Naive thymus-derived CD4-positive, alpha-beta T cell (primary cell): Measurements from ENCODE around the gene TBC1D10B. TPM values are rescaled to one million over a fixed set of nuclear protein-coding genes. Genes with fewer than 3 reads are reported as not detected.

Experiments used
- ATAC-seq: fragments of 150-1000 bp; cut with Tn5 transposase; 2 replicates; pipeline ENCODE4 v1.10.0; 2021; ENCODE audit warnings: mild to moderate bottlenecking, moderate library complexity
- CTCF ChIA-PET: fragments of 350-600 bp; sonication (Branson Sonifier 250); formaldehyde crosslinking; loops from one replicate; lab custom pipeline; 2021; ENCODE audit warnings: antibody characterized with exemption; lab: Charles Lee
- POLR2A ChIA-PET: fragments of 350-600 bp; sonication (Branson Sonifier 250); formaldehyde crosslinking; loops from one replicate; lab custom pipeline; 2021; ENCODE audit warnings: antibody characterized with exemption, inconsistent platforms; lab: Charles Lee
- DNase-seq, 9 donors: peaks; one replicate each; pipeline versions ENCODE4 v3.0.0 to v3.0.0-alpha.2; 2020 to 2022; ENCODE audit warnings: mixed read lengths in 1 of 9
- H3K27ac ChIP-seq: one replicate; pipeline ENCODE4 v1.7.0; 2013; ENCODE audit warnings: mild to moderate bottlenecking, low read depth, low read length, moderate library complexity
- H3K27me3 ChIP-seq, 2 donors: one replicate each; pipeline ENCODE4 v1.7.0; 2013; ENCODE audit warnings: low read length in 2 of 2, mild to moderate bottlenecking in 2 of 2, moderate library complexity in 2 of 2; ENCODE audit not compliant: control insufficient read depth in 2 of 2, insufficient read depth in 2 of 2
- H3K36me3 ChIP-seq, 3 experiments: 1 replicate in 2 of 3; 2 replicates in 1 of 3; pipeline ENCODE4 v1.7.0; 2013; ENCODE audit warnings: low read length in 3 of 3, mild to moderate bottlenecking in 3 of 3, moderate library complexity in 1 of 3; ENCODE audit not compliant: insufficient read depth in 3 of 3, control insufficient read depth in 2 of 3
- H3K4me1 ChIP-seq, 2 donors: one replicate each; pipeline ENCODE4 v1.7.0; 2013; ENCODE audit warnings: low read length in 2 of 2, mild to moderate bottlenecking in 2 of 2, moderate library complexity in 1 of 2; ENCODE audit not compliant: control insufficient read depth in 2 of 2, insufficient read depth in 2 of 2
- H3K4me3 ChIP-seq: 2 replicates; pipeline ENCODE4 v1.7.0; 2013; ENCODE audit warnings: mild to moderate bottlenecking, low read length
- H3K9me3 ChIP-seq, 3 experiments: 1 replicate in 2 of 3; 2 replicates in 1 of 3; pipeline ENCODE4 v1.7.0; 2013; ENCODE audit warnings: low read length in 3 of 3; ENCODE audit not compliant: control insufficient read depth in 2 of 3
- H3K27ac Mint-ChIP-seq, 9 donors: one replicate each; pipeline ENCODE4 v1.8.0; 2020 to 2022; ENCODE audit warnings: mixed read lengths in 9 of 9, mild to moderate bottlenecking in 8 of 9, moderate library complexity in 5 of 9, inconsistent platforms in 2 of 9
- H3K27me3 Mint-ChIP-seq, 5 donors: one replicate each; pipeline ENCODE4 v1.8.0; 2021 to 2022; ENCODE audit warnings: mixed read lengths in 5 of 5, mild to moderate bottlenecking in 1 of 5
- H3K36me3 Mint-ChIP-seq, 5 donors: one replicate each; pipeline ENCODE4 v1.8.0; 2020 to 2022; ENCODE audit warnings: mixed read lengths in 5 of 5, mild to moderate bottlenecking in 3 of 5, inconsistent platforms in 1 of 5
- H3K4me1 Mint-ChIP-seq, 7 donors: one replicate each; pipeline ENCODE4 v1.8.0; 2020 to 2022; ENCODE audit warnings: mixed read lengths in 7 of 7, mild to moderate bottlenecking in 3 of 7, inconsistent platforms in 1 of 7
- H3K4me3 Mint-ChIP-seq, 10 donors: one replicate each; pipeline ENCODE4 v1.8.0; 2020 to 2022; ENCODE audit warnings: mild to moderate bottlenecking in 10 of 10, mixed read lengths in 10 of 10, moderate library complexity in 6 of 10, inconsistent platforms in 2 of 10
- H3K9me3 Mint-ChIP-seq, 11 donors: one replicate each; pipeline ENCODE4 v1.8.0; 2020 to 2022; ENCODE audit warnings: mixed read lengths in 11 of 11, mild to moderate bottlenecking in 4 of 11, inconsistent platforms in 1 of 11, moderate library complexity in 1 of 11
- intact Hi-C, 2 donors: fragments of 100-400 bp; cut with micrococcal nuclease; formaldehyde crosslinking; loops; one replicate each; pipeline ENCODE4 v1.15.1; 2023
- polyA plus RNA-seq, 2 donors: library from polyadenylated mRNA; unstranded; fragments of 300-500 nt; fragmentation: Illumina TruSeq; gene quantifications; one replicate each; pipeline ENCODE4 v1.2.3, GENCODE V29; 2021
- total RNA-seq, 6 experiments: library from RNA in 5 of 6; stranded (reverse) in 5 of 6; gene quantifications; 1 replicate in 5 of 6; 2 replicates in 1 of 6; pipeline ENCODE4 v1.2.3 and lab custom pipeline; 2021 to 2026

The TBC1D10B gene
- total and polyA plus RNA-seq, 7 experiments from 2014 or later, result 7.6 to 70.0 (median 43.8) TPM

GRCh38 chr16:30376461-30376902 is 6.2 kb upstream of the TBC1D10B start:
- CTCF ChIA-PET, result interaction anchor here (2.0 kb wide), 1 partner anchor 33 kb away, joined by 5 read pairs; no protein-coding TSS in a partner anchor
- H3K4me1 ChIP-seq, result peaks cover 38 to 52% of the 10 kb centered on the region in 2 donors

GRCh38 chr16:30375864-30376263 is 5.6 kb upstream of the TBC1D10B start:
- Mint-ChIP-seq H3K4me1 (peaks cover 35 to 54% (median 44%) of the 10 kb centered on the region in 7 donors), H3K27ac (peak overlapping the region; percentile 12 to 100 (median 87)), H3K36me3 (peaks cover 4 to 18% (median 5%) of the 10 kb centered on the region in 5 donors), H3K27me3 (no peaks in the 10 kb centered on the region), H3K9me3 (no peaks in the 10 kb centered on the region), H3K4me3 (peak overlapping the region in 3 of 10 donors; percentile 14 to 61 (median 25))
- intact Hi-C loops, result loop anchor here in 1 of 2 donors (5.0 to 10.0 kb wide), 3 partner anchors 181 to 549 kb away; partner anchors contain the start of genes FBXL19, TBX6, YPEL3 and ZNF764
- H3K4me3 ChIP-seq, result no peak overlapping the region
- H3K9me3 ChIP-seq, result no peaks in the 10 kb centered on the region
- peaks cover 36 to 50% of the 10 kb centered on the region in 2 donors for H3K4me1 ChIP-seq
- POLR2A ChIA-PET, result interaction anchor here (1.0 to 9.9 kb wide), 7 partner anchors 8 to 311 kb away, joined by 3 to 156 read pairs (median 7); partner anchors contain the start of genes ALDOA, CORO1A, TBC1D10B and TBX6
- H3K27me3 ChIP-seq, result no peaks in the 10 kb centered on the region
- H3K36me3 ChIP-seq, result peaks cover 0 to 13% (median 3%) of the 10 kb centered on the region in 3 experiments
- CTCF ChIA-PET, result interaction anchor here (0.5 to 2.0 kb wide), 2 partner anchors 10 to 34 kb away, joined by 3 to 5 read pairs; no protein-coding TSS in a partner anchor
- peak overlapping the region; percentile 100 for H3K27ac ChIP-seq
- ATAC-seq (no peak), DNase-seq (no peak)

More at GRCh38 chr16:30376461-30376902, 6.2 kb upstream of the TBC1D10B start:
- Mint-ChIP-seq H3K27ac (peak overlapping the region; percentile 76 to 100 (median 100)), H3K27me3 (no peaks in the 10 kb centered on the region), H3K4me1 (peaks cover 32 to 54% (median 42%) of the 10 kb centered on the region in 7 donors), H3K9me3 (no peaks in the 10 kb centered on the region), H3K4me3 (peak overlapping the region in 3 of 10 donors; percentile 13 to 27 (median 16)), H3K36me3 (peaks cover 4 to 22% (median 5%) of the 10 kb centered on the region in 5 donors)
- POLR2A ChIA-PET, result interaction anchor here (1.0 to 10.9 kb wide), 8 partner anchors 8 to 311 kb away, joined by 3 to 254 read pairs (median 19); partner anchors contain the start of genes ALDOA, CORO1A, TBC1D10B and TBX6
- Histone ChIP-seq H3K4me3 (no peak overlapping the region), H3K27ac (peak overlapping the region; percentile 100), H3K36me3 (peaks cover 0 to 13% (median 3%) of the 10 kb centered on the region in 3 experiments), H3K9me3 (no peaks in the 10 kb centered on the region), H3K27me3 (no peaks in the 10 kb centered on the region)
- ATAC-seq, result no peak
- no peak for DNase-seq
- intact Hi-C loops, result loop anchor here in 1 of 2 donors (5.0 to 10.0 kb wide), 3 partner anchors 181 to 548 kb away; partner anchors contain the start of genes FBXL19, TBX6, YPEL3 and ZNF764

DNA sequence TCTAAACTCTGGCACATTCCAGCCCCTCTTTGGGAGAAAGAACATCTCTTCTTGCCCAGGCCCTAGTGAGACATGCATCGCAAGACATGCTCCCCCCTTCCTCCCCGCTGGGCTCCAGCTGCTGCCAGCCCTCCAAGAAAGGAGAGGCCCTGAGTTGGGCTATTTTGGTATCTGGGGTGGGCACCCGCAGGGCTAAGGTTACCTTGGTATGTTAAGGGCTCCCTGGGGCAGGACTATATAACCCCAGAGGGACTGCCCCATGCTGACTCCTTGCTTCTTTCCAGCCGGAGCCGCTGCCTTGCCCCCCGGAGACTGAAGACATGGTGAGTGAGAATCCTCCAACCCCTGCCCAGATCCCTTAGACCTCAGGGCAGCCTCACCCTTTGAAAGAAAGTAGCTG is 4.2 kb upstream of the TBC1D10B start, which contains the start of gene MYL11:
MYL11 (plus strand) TSS at position 265 of the 400 bp plus-strand sequence; CDS start at position 321, 56 bp downstream.
- Histone ChIP-seq H3K4me3 (no peak within 1 kb of the TSS), H3K4me1 (peaks cover 22 to 37% of the 10 kb centered on the region in 2 donors), H3K27me3 (no peaks in the 10 kb centered on the region), H3K27ac (peak within 1 kb of the TSS; percentile 100), H3K36me3 (peaks cover 0 to 13% (median 0%) of the 10 kb centered on the region in 3 experiments), H3K9me3 (no peaks in the 10 kb centered on the region)
- Mint-ChIP-seq H3K4me3 (peak within 1 kb of the TSS in 6 of 10 donors; percentile 10 to 61 (median 34)), H3K36me3 (peaks cover 0 to 9% (median 0%) of the 10 kb centered on the region in 5 donors), H3K27me3 (peaks cover 0 to 3% (median 0%) of the 10 kb centered on the region in 5 donors), H3K27ac (peak within 1 kb of the TSS; percentile 12 to 100 (median 84)), H3K4me1 (peaks cover 22 to 43% (median 34%) of the 10 kb centered on the region in 7 donors), H3K9me3 (peaks cover 0 to 2% (median 0%) of the 10 kb centered on the region in 11 donors)
- no peak for ATAC-seq
- DNase-seq, result no peak
- POLR2A ChIA-PET, result interaction anchor here (0.7 to 1.9 kb wide), 2 partner anchors 9 to 22 kb away, joined by 3 to 7 read pairs; no protein-coding TSS in a partner anchor
- CTCF ChIA-PET, result interaction anchor here (0.6 kb wide), 1 partner anchor 40 kb away, joined by 4 read pairs; no protein-coding TSS in a partner anchor
- intact Hi-C loops, result loop anchor here in 1 of 2 donors (10.0 kb wide), 2 partner anchors 280 to 550 kb away; partner anchors contain the start of genes FBXL19, TBX6 and YPEL3

DNA sequence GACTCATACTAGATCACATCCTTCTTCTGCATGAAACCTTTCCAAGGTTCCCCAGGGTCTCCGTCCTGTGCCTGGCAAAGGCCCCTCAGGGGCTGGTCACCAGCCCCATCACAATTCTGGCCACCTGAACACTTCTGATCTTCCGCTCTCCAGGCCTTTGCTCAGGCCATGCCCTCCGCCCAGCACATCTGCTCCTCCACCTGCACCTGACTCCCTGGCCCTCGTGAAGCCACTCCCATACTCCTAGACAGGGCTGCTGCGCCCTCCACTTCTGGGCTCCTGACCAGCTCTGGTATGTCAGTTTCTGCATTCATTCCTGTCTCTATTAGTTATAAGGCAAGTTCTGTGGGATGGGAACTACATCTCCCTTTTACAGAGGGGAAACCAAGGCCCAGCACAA is 2.4 kb upstream of the TBC1D10B start:
- Histone ChIP-seq H3K4me1 (peaks cover 22 to 36% of the 10 kb centered on the region in 2 donors), H3K27me3 (no peaks in the 10 kb centered on the region), H3K36me3 (peaks cover 0 to 10% (median 0%) of the 10 kb centered on the region in 3 experiments), H3K4me3 (no peak overlapping the region), H3K27ac (peak overlapping the region; percentile 80), H3K9me3 (no peaks in the 10 kb centered on the region)
- DNase-seq (no peak), ATAC-seq (no peak)
- Mint-ChIP-seq H3K27ac (peak overlapping the region in 8 of 9 donors; percentile 26 to 98 (median 84)), H3K4me3 (peak overlapping the region in 5 of 10 donors; percentile 6 to 61 (median 41)), H3K27me3 (peaks cover 0 to 3% (median 0%) of the 10 kb centered on the region in 5 donors), H3K36me3 (peaks cover 0 to 3% (median 0%) of the 10 kb centered on the region in 5 donors), H3K4me1 (peaks cover 36 to 50% (median 38%) of the 10 kb centered on the region in 7 donors), H3K9me3 (peaks cover 0 to 2% (median 0%) of the 10 kb centered on the region in 11 donors)
- CTCF ChIA-PET, result no interaction called here
- POLR2A ChIA-PET, result interaction anchor here (0.9 to 9.3 kb wide), 5 partner anchors 8 to 633 kb away, joined by 3 to 120 read pairs (median 20); partner anchors contain the start of genes SEPTIN1 and ZNF771
- intact Hi-C loops, result loop anchor here in 1 of 2 donors (10.0 kb wide), 2 partner anchors 278 to 552 kb away; partner anchors contain the start of genes FBXL19, TBX6 and YPEL3

GRCh38 chr16:30372038-30372712 is 1.9 kb upstream of the TBC1D10B start:
- Mint-ChIP-seq H3K27me3 (peaks cover 0 to 3% (median 0%) of the 10 kb centered on the region in 5 donors), H3K27ac (peak overlapping the region; percentile 26 to 98 (median 89)), H3K36me3 (peaks cover 0 to 7% (median 0%) of the 10 kb centered on the region in 5 donors), H3K9me3 (peaks cover 0 to 2% (median 0%) of the 10 kb centered on the region in 11 donors), H3K4me3 (peak overlapping the region in 9 of 10 donors; percentile 68 to 90 (median 82)), H3K4me1 (peaks cover 36 to 50% (median 42%) of the 10 kb centered on the region in 7 donors)
- ChIA-PET POLR2A (interaction anchor here (0.6 to 9.3 kb wide), 11 partner anchors 8 to 633 kb away, joined by 3 to 120 read pairs (median 13); partner anchors contain the start of genes ALDOA, CD2BP2, DCTPP1 and SEPTIN1), CTCF (interaction anchor here (1.1 to 2.0 kb wide), 5 partner anchors 12 to 308 kb away, joined by 3 to 11 read pairs (median 8); partner anchors contain the start of gene ZNF771)
- Histone ChIP-seq H3K9me3 (no peaks in the 10 kb centered on the region), H3K4me3 (no peak overlapping the region), H3K27ac (peak overlapping the region; percentile 80), H3K4me1 (peaks cover 25 to 37% of the 10 kb centered on the region in 2 donors), H3K27me3 (no peaks in the 10 kb centered on the region), H3K36me3 (peaks cover 0 to 10% (median 0%) of the 10 kb centered on the region in 3 experiments)
- intact Hi-C loops, result loop anchor here in 1 of 2 donors (10.0 kb wide), 2 partner anchors 277 to 553 kb away; partner anchors contain the start of genes FBXL19, TBX6 and YPEL3
- DNase-seq (no peak), ATAC-seq (no peak)
